A549 treated with dexamethasone at 1 μM for 4 hours (cell line): Measurements from ENCODE around the gene OR6K6. TPM values are rescaled to one million over a fixed set of nuclear protein-coding genes. Genes with fewer than 3 reads are reported as not detected.

ENCODE experiments used
- total RNA-seq: library from RNA; stranded (reverse); fragments of 200-300 nt; extraction: Qiagen RNA extraction; gene quantifications from 5 replicates; pipeline ENCODE4 v1.2.3, GENCODE V29; 2022

OR6K6 gene, protein sequence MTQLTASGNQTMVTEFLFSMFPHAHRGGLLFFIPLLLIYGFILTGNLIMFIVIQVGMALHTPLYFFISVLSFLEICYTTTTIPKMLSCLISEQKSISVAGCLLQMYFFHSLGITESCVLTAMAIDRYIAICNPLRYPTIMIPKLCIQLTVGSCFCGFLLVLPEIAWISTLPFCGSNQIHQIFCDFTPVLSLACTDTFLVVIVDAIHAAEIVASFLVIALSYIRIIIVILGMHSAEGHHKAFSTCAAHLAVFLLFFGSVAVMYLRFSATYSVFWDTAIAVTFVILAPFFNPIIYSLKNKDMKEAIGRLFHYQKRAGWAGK
- total RNA-seq = not detected in 5 replicates

DNA sequence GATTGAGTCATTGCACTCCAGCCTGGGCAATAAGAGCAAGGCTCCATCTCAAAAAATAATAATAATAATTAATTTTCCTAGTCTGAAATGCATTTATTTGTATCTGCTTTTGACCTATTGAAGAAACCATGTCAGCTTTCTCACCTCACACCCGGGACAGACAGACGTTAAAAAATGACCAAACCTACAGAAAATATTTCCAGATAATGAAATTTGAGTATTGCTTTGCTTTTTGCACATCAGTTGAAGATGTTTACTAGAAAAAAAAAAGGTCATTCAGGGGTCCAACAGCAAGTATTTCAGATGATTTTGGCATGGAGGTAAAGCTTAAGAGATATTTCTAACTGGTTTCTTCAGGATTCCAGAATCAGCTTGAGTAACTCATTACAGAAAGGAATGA lies at the start of gene OR6K6:
Gene OR6K6 (plus strand): TSS at position 301 of the 400 bp plus-strand sequence. CDS start 168 bp downstream, outside the sequence.

GRCh38 chr1:158720620-158721019 lies 33.9 kb upstream of the OR6K6 start, which contains the start of gene OR6K3:
OR6K3 (minus strand) TSS chr1:158720720; CDS start chr1:158718115, 2,605 bp downstream.

DNA sequence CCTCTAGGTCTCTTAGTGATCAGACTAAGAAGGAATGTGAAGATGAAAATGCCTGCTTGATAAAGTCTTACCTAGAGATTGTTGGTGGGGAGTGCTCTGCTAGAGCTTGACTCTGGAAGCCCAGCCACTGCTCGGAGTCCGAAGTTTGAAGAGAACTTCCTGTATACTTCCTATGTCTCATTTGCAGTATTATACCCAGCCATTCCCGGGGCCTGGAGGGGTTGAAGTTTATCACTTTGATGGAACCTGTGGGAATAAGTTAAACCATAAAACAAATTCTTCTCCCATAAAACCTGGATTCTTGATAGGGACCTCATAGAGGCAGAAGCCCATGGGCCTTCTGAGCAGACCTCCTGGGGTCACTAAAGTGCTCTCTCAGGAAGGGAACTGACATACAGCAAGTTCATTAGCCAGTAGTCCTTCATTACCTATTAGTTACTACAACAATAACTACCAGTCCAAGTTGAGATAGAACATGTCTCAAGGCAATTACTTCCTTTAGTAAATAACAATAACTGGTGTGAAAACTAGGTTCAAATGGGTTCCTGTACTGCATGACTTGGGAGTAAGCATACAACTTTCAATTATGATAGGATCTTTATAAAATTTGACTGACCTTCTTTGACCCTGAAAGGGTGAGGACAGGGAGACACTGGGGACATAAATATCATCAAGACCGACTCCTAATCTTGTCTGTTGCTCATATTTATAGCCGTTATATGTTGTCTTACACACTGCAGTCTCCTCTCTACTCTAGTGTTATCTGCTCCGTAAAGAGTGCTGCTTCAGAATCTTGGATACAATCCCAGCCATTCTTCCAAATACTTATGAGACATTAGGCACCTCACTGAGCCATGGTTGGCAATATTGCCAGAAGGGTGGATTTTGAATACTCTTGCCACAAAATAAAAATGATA lies 17.7 kb downstream of the OR6K6 start, which contains the start of gene OR6N1:
Gene OR6N1 (minus strand): TSS at position 246 of the 917 bp plus-strand sequence. CDS start 5,513 bp downstream, outside the sequence.

GRCh38 chr1:158781104-158781503 lies 26.6 kb downstream of the OR6K6 start, which contains the start of gene OR6N2:
OR6N2 (minus strand) TSS chr1:158781204; CDS start chr1:158777635, 3,569 bp downstream.

Other genes with a start within 250 kb of the OR6K6 start
- gene OR6Y1, start 200.3 kb upstream of the OR6K6 start, total RNA-seq = not detected in 5 replicates
- gene OR6P1, start 184.1 kb upstream of the OR6K6 start, total RNA-seq = not detected in 5 replicates
- gene OR10X1, start 174.8 kb upstream of the OR6K6 start, total RNA-seq = not detected in 5 replicates
- not detected in 5 replicates for gene OR10Z1, start 149.5 kb upstream of the OR6K6 start, total RNA-seq
- not detected in 5 replicates for gene SPTA1, start 68.0 kb upstream of the OR6K6 start, total RNA-seq
- gene OR6K2, start 54.1 kb upstream of the OR6K6 start, total RNA-seq = not detected in 5 replicates
- not detected in 5 replicates for gene OR6K3, start 34.0 kb upstream of the OR6K6 start, total RNA-seq
- not detected in 5 replicates for gene OR6N1, start 17.5 kb downstream of the OR6K6 start, total RNA-seq
- not detected in 5 replicates for gene OR6N2, start 26.5 kb downstream of the OR6K6 start, total RNA-seq
- gene MNDA, start 76.6 kb downstream of the OR6K6 start, total RNA-seq = not detected in 5 replicates
- gene PYHIN1, start 176.8 kb downstream of the OR6K6 start, total RNA-seq = not detected in 5 replicates